Measurements from ENCODE around the gene INAFM1. TPM values are rescaled to one million over a fixed set of nuclear protein-coding genes. Genes with fewer than 3 reads are reported as not detected.

The INAFM1 gene
- total RNA-seq, 3 donors from 2014 or later, result 14.7 to 28.9 (median 16.7) TPM

DNA sequence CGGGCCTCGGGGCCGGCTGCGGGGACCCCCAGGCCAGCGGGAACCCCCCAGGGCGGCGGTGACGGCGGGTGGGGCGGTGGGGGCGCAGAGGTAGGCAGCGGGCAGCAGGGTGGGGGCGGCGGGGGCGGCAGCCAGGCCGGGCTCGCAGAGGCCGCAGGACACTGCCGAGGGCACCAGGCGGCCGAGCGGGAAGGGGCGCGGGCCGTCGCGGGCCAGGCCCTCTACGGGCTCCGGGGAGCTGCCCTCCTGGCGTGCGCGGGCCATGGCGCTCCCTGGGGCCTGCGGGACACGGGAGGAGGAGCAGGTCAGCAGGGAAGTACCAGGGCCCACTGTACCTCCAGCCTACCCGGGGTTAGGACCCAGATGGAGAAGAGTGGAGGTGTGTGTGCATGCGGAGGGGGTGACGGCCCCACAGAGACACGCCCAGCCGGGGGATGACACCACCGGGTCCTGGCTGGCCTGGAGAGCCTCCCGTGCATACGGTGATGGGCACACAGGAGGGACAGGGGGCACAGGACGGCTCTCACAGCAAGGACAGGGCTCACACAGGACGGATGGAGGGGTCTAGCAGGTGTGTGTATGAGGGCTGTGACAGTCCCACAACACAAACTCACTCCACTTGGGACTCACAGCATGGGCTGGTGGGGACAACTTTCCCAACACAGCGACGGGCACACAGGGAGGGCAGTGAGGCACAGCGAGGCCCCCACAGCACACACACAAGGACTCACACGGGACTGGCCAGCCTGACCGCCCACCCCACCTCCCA lies 46.3 kb upstream of the INAFM1 start:
- ATAC-seq (peak; percentile 0), DNase-seq (peak; percentile 54 to 85 (median 75))
- TF ChIP-seq, protein P1, sequence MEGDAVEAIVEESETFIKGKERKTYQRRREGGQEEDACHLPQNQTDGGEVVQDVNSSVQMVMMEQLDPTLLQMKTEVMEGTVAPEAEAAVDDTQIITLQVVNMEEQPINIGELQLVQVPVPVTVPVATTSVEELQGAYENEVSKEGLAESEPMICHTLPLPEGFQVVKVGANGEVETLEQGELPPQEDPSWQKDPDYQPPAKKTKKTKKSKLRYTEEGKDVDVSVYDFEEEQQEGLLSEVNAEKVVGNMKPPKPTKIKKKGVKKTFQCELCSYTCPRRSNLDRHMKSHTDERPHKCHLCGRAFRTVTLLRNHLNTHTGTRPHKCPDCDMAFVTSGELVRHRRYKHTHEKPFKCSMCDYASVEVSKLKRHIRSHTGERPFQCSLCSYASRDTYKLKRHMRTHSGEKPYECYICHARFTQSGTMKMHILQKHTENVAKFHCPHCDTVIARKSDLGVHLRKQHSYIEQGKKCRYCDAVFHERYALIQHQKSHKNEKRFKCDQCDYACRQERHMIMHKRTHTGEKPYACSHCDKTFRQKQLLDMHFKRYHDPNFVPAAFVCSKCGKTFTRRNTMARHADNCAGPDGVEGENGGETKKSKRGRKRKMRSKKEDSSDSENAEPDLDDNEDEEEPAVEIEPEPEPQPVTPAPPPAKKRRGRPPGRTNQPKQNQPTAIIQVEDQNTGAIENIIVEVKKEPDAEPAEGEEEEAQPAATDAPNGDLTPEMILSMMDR (IDR thresholded peaks at IDR 0.05), result no peak
- Histone ChIP-seq H3K4me3 (no peak overlapping the region), H3K9me3 (no peaks in the 10 kb centered on the region), H3K4me1 (ENCODE audit: low read depth) (peaks cover 30% of the 10 kb centered on the region), H3K36me3 (ENCODE audit: low read depth) (no peaks in the 10 kb centered on the region)
- intact Hi-C loops (cut with DNase I, micrococcal nuclease), result no loop called here

DNA sequence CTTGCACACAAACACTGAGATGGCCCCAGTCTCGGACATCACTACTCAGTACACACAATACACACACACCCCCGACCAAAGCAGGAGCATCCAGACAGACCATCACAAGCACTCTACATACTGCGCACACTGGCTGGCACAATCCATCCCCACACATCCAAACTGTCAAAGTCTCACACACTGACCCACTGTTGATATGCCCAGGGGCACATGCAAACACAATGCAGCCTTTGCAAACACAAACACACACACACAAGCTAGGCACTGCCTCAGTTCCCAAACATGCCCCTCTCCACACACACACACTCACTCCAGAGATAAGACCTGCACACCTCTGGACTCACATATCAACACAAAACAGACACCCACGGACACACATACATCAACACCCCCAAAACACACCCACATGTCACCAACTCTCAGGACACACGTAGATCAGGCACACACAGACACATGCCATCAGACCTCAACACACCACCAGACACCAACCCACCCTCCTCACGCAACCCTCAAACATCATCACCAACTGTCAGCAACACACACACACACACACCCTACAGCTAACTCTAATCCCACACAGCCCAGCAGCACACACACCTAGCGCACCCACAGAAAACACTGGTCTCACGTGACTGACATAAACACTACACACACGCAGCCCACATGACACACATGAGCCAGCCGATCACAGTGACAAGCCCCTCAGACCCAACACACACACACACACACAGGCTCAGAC lies 45.6 kb upstream of the INAFM1 start:
- H3K36me3 ChIP-seq (ENCODE audit: low read depth), result no peaks in the 10 kb centered on the region
- intact Hi-C loops (cut with DNase I, micrococcal nuclease), result no loop called here
- peaks cover 30% of the 10 kb centered on the region for H3K4me1 ChIP-seq (ENCODE audit: low read depth)
- DNase-seq, result peak in 1 of 3 donors; percentile 51
- H3K4me3 ChIP-seq, result no peak overlapping the region
- TF ChIP-seq, protein P1 (IDR thresholded peaks at IDR 0.05), result no peak
- no peaks in the 10 kb centered on the region for H3K9me3 ChIP-seq
- no peak for ATAC-seq

DNA sequence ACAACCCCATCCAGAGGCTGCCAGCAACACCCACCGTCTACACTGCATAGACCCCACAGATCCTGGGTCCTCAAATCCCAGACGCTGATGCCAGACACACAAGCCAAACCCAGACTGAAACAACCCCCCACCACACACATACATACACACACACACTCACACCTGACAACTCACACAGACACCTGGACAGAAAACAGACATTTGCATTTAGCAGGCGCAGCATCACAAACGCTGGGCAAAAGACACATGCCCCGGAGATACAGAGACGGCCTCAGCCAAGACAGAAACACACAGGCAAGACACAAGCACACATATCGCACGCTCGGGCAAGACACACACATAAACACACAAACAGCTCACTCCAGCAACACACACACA lies 45.0 kb upstream of the INAFM1 start:
- TF ChIP-seq, protein P1 (IDR thresholded peaks at IDR 0.05), result no peak
- DNase-seq, result peak in 2 of 3 donors; percentile 52 to 57
- H3K36me3 ChIP-seq (ENCODE audit: low read depth), result no peaks in the 10 kb centered on the region
- H3K4me1 ChIP-seq (ENCODE audit: low read depth), result peaks cover 30% of the 10 kb centered on the region
- H3K9me3 ChIP-seq, result no peaks in the 10 kb centered on the region
- ATAC-seq, result no peak
- H3K4me3 ChIP-seq, result peak overlapping the region; percentile 77
- intact Hi-C loops (cut with DNase I, micrococcal nuclease), result no loop called here

DNA sequence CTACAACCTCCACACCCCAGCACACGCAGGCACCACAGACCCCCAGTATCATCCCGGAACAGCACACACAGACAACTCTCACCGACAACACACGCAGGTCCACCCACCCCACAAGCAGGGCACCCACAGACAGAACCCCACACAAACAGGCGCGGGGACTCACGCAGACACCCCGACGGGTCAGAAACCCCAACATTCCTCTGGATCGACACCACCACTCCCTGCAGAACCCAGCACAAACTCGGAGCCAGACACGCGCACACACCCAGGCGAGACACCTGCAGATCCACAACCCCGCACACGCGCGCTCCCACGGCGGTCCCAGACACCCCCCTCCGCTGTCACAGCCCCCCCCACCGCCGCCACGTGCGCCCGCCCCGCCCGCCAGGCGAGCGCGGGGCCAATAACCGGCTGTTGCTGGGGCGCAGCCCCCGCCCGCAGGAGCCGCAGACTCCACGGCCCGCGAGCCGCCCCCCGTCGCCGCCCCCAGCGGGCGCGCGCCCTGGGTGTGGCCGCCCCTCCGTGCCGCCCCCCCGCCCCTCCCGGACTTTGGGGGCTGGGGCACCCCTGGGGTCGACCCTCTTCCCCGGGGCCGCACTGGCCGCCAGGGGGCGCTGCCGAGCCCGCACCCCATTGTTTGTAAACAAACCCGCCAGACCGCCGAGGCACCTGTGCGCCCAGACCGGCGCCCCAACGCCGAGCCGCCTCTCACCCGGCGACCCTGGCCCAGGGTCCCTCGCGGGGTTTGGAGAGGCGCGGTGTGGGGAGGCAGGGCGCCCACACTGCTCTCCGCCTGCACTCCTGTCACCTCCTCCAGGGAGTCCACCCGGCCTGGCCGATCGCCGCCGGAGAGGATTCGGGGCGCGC lies 44.4 kb upstream of the INAFM1 start:
- peaks cover 30% of the 10 kb centered on the region for H3K4me1 ChIP-seq (ENCODE audit: low read depth)

DNA sequence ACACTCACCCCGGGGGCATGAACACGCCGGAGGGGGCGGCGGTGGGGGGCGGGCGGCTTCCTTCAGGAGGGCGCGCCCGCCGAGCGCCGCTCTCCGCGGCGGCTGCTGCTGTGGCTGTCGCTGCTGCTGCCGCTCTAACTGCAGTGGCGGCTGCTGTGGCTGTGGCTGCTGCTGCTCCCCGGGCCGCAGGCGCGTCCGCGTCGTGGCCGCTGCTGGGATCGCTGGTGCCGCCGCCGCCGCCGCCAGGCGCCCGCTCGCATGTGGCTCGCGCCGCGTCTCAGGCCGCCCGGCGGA lies 43.8 kb upstream of the INAFM1 start, which contains the start of gene BBC3:
Gene BBC3, minus strand, starts transcription at position 279 of the 294 bp plus-strand sequence. CDS start 2,768 bp downstream, outside the sequence.
- intact Hi-C loops (cut with DNase I, micrococcal nuclease), result no loop called here

More for the DNA sequence above, 44.4 kb upstream of the INAFM1 start:
- intact Hi-C loops (cut with DNase I, micrococcal nuclease), result no loop called here
- ATAC-seq (no peak), DNase-seq (peak; percentile 82 to 88 (median 88))
- TF ChIP-seq, protein P1 (IDR thresholded peaks at IDR 0.05), result peak; percentile 92
- Histone ChIP-seq H3K4me3 (peak overlapping the region; percentile 77), H3K9me3 (no peaks in the 10 kb centered on the region), H3K36me3 (ENCODE audit: low read depth) (no peaks in the 10 kb centered on the region)

More for the DNA sequence above, 43.8 kb upstream of the INAFM1 start, which contains the start of gene BBC3:
- H3K9me3 ChIP-seq, result no peaks in the 10 kb centered on the region
- DNase-seq, result no peak
- TF ChIP-seq, protein P1 (IDR thresholded peaks at IDR 0.05), result no peak
- H3K4me3 ChIP-seq, result peak within 1 kb of the TSS; percentile 77
- peaks cover 30% of the 10 kb centered on the region for H3K4me1 ChIP-seq (ENCODE audit: low read depth)
- no peaks in the 10 kb centered on the region for H3K36me3 ChIP-seq (ENCODE audit: low read depth)
- ATAC-seq, result no peak
